ENCODE data around the gene CD74. TPM values are rescaled to one million over a fixed set of nuclear protein-coding genes. Genes with fewer than 3 reads are reported as not detected.

Gene CD74
- total RNA-seq, 1 donor: 2,842 TPM

- DNase-seq (ENCODE audit: low read depth in 2 of 3, low spot score in 2 of 3): no peak
Observed at GRCh38 chr5:150374651-150375050, 38.1 kb downstream of the CD74 start.

DNA sequence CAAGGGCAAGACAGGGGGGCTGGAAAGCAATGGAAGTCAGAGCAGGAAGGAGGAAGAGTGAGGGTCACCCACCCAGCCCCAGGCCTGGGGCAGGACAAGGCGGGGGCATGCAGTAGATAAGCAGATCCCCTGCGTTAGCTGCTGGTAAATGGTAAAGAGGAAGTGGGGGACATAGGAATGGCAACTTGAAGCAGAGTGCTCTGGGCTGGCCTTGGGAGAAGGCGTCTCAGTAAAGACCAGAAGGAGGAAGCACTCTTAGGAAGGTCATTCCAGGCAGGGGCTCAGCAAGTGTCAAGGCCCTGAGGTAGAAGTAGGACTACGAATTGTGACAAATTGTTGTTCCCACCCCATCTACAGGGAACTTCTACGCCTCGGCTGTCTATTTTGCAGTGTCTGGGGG lies 40.1 kb downstream of the CD74 start:
- DNase-seq (ENCODE audit: low read depth in 2 of 3, low spot score in 2 of 3): no peak

- no peak for DNase-seq (ENCODE audit: low read depth in 2 of 3, low spot score in 2 of 3)
Observed at GRCh38 chr5:150368526-150368925, 44.2 kb downstream of the CD74 start.

DNA sequence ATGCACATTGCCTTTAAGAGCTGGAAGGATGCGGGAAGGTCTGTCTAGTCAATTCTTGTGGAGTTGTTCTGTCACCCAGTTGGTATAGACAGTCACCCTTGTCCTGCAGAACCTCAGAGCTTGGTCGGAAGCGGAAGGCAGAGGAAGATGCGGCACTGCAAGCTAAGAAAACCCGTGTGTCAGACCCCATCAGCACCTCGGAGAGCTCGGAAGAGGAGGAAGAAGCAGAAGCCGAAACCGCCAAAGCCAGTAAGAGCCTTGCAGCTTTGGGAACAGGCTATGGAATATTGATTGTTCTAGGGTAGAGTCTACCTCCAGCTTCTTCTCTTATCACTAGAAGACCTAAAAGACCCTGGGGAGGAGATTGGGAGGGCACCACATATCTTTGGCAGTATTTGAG lies 48.7 kb downstream of the CD74 start:
- no peak for DNase-seq (ENCODE audit: low read depth in 2 of 3, low spot score in 2 of 3)

DNA sequence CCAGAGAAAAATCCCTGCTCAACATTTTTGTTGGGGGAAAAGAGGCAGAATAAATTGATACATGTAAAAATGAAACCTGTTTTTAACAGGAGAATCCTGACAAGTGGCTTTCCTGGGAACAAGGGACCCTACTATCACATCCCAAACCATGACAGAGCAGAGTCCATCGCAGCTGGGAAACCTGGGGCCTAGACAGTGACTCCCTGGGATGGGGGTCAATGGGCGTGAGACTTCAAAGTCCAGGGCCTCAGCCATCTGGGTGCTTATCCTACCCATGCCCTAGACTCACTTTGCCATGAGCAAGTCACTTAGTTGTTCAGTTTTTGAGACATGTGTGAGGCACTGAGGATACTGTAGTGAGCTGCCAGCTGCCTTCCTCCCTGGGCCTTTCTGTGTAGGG lies 49.5 kb downstream of the CD74 start:
- DNase-seq (ENCODE audit: low read depth in 2 of 3, low spot score in 2 of 3): no peak

GRCh38 chr5:150361301-150361700 lies 51.4 kb downstream of the CD74 start:
- no peak for DNase-seq (ENCODE audit: low read depth in 2 of 3, low spot score in 2 of 3)

DNA sequence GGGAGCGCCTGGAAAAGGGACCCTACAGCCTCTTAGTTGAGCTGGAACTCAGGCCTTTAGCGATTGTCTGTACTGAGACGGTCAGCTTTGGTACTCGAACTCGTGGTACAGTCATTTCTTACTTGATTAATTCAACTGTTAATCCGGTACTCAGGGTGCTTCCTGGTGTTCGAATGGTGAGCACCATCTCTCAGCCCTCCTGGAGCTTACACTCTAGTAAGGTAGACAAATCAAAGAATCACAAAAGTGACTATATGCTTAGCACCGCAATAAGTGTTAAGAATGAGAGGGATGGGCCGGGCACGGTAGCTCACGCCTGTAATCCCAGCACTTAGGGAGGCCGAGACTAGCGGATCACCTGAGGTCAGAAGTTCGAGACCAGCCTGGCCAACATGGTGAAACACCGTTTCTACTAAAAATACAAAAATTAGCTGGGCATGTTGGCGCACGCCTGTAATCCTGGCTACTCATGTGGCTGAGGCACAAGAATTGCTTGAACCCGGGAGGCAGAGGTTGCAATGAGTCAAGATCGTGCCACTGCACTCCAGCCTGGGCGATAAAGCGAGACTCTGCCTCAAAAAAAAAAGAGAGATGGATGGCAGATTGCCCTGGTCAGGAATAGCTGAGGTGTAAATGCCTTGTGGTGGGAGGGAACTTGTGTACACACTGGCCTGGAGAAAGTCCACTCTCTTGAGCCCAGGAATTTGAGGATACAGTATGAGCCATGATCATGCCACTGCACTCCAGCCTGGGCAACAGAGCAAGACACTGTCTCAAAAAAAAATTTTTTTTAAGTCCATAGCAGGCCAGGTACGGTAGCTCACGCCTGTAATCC lies 54.2 kb downstream of the CD74 start:
- DNase-seq (ENCODE audit: low read depth in 2 of 3, low spot score in 2 of 3): no peak

DNA sequence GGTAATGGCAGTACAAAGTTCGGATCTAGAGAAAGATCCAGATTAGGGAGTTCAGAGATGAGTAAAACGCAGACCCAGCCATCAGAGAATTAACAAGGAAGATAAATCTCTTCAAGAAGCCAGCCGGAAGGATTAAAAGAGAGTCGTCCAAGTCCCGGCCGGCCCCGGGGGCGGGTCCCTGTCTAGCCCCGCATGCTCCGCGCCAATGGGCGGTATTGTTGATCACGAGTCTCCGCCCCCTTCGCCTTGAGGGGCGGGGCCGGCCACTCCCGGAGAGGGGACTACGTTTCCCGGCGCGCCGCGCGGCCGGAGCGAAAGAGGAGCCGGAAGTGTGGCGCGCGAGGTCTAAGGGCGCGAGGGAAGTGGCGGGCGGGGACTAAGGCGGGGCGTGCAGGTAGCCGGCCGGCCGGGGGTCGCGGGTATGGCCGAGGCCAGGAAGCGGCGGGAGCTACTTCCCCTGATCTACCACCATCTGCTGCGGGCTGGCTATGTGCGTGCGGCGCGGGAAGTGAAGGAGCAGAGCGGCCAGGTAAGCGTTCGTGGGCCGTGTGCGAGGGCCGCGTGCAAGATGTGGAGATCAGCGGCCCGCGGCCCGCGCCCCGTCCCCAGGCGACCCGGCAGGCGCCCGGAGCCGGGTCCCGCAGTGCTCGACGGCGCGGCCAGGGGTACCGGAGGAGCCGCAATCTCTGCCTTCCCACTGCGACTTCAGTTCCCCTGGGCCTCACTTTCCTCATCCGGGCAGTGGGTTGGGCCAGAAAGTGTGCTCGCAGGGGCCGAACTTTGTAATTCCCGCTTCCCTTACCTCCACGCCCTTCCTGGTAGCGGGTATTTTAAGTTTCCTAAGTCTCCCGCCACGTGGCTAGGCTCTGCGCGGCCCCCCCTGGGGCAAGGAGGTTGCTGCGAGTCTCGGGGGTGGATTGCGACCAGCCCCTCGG lies 55.1 kb downstream of the CD74 start, which contains the start of gene TCOF1:
TSS of gene TCOF1 (plus strand) at position 372 of the 935 bp plus-strand sequence. CDS start at position 422, 50 bp downstream.
- peak; percentile 92 to 97 (median 96) for DNase-seq (ENCODE audit: low read depth in 2 of 3, low spot score in 2 of 3)

DNA sequence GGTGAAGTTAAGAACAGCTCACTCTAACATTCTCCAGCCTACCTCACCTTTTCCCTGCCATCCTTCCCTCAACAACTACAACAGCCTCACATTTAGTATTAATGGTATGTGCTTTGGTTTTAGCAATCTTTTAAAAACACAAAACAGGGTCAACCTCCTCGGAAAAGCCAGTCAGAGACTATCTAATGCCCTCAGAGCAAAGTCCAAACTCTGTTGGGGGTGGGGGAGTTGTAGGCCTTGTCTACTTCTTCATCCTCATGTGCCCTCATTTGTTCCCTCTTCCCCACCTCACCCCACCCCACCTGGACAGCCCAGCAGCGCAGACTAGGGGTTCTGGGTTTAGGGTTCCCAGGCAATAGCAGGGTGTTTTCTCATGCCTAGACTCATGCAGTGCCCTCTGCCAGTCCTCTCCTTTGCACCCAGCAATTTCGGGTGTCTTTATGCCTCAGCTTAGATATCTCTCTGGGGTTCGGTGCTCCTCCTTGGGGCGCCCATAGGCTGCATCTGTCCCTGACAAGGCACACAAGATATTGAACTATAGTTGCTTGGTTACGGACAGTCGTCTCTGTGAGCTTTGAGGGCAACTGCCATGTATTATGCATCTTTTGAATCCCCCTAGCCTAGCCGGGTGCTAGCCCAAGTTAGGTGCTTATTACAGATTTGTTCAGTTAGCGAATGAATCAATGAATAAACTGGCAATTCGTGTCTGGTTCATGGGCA lies 56.0 kb downstream of the CD74 start:
- no peak for DNase-seq (ENCODE audit: low read depth in 2 of 3, low spot score in 2 of 3)

DNA sequence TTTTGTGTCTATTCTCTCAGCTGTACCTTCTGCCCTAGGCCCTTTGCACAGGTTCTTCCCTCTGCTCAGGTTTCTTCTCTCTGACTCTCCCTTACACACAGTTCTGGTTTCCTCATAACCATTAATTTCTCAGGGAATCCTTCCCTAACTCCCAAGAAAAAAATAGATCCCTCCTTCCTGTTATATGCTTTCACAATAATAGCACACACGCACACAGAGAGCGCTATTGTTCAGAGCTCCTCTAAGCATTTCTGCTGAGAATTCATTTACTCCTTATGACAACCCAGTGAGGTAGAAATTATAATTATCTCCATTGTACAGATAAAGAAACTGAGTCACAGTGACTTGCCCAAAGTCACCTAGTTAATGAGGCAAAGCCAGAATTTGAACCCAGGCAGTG lies 56.9 kb downstream of the CD74 start:
- DNase-seq (ENCODE audit: low read depth in 2 of 3, low spot score in 2 of 3): no peak

DNA sequence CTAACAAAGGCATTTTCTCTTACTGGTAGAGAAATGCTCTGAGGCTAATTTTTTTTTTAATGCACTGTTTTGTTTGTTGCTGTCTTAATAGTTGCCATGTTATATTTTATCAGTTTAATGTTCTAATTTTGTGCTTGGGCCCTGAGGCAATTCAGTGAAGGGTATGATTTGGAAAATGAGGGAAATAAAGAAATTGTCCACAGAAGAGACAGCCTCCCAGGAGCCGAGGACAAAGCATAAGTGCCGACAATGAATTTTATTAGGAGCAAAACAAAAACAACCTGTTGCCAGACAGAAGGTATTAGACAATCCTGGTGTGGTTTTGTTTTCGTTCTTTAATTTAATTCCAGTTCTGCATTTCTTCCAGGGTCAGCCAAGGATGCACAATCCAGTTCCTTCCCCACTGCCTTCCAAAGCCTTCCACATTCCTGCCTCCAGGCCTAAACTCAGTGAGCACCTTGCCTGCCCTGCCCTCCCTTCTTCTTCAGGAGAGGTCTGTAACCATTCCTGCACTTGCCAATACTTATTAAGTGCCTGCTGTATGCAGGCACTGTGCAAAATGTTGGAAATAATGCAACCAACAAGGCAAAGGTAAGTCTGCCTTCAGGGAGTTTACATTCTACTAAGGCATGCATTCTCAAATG lies 59.6 kb downstream of the CD74 start:
- DNase-seq (ENCODE audit: low read depth in 2 of 3, low spot score in 2 of 3): no peak

GRCh38 chr5:150352244-150353031 lies 60.3 kb downstream of the CD74 start:
- no peak for DNase-seq (ENCODE audit: low read depth in 2 of 3, low spot score in 2 of 3)

Other genes starting within 250 kb of the CD74 start
- not detected for gene CDX1, start 246.1 kb downstream of the CD74 start, total RNA-seq
- under 0.01 TPM for gene SLC6A7, start 222.8 kb downstream of the CD74 start, total RNA-seq
- gene CAMK2A, start 123.1 kb downstream of the CD74 start, total RNA-seq: under 0.01 TPM
- under 0.01 TPM for gene ARSI, start 110.0 kb downstream of the CD74 start, total RNA-seq
- gene TCOF1, start 55.2 kb downstream of the CD74 start, total RNA-seq: 25.6 TPM
- 8,241 TPM for gene RPS14, start 36.8 kb upstream of the CD74 start, total RNA-seq
- 12.9 TPM for gene NDST1, start 95.2 kb upstream of the CD74 start, total RNA-seq
- gene SYNPO, start 227.8 kb upstream of the CD74 start, total RNA-seq: under 0.01 TPM
- gene MYOZ3, start 248.3 kb upstream of the CD74 start, total RNA-seq: 10.2 TPM

All from hematopoietic multipotent progenitor cell (in vitro differentiated cells).